SK-N-MC (cell line): ENCODE results near the gene NEDD8.
A peak's percentile ranks its signal among the peaks of the same experiment; 100 is the strongest.

Experiments used
- DNase-seq: peaks from one replicate; pipeline ENCODE4 v3.0.0-alpha.2; 2011; ENCODE audit warnings: low read depth, low spot score
- H3K27ac ChIP-seq: fragments of 200-600 bp; sonication (generic); 2 replicates; pipeline ENCODE4 v1.5.1; 2016; ENCODE audit warnings: mixed run types
- H3K36me3 ChIP-seq: fragments of 200-600 bp; sonication (generic); 2 replicates; pipeline ENCODE4 v1.6.1; 2017; ENCODE audit warnings: antibody characterized with exemption, low read length, mixed read lengths; ENCODE audit not compliant: insufficient read depth
- H3K4me3 ChIP-seq: fragments of 200-600 bp; sonication (generic); 2 replicates; pipeline ENCODE4 v1.5.1; 2016
- H3K9ac ChIP-seq: fragments of 200-600 bp; sonication (generic); 2 replicates; pipeline ENCODE4 v1.8.0; 2017; ENCODE audit warnings: mixed run types, mixed read lengths; ENCODE audit not compliant: insufficient read length
- H3K9me3 ChIP-seq: fragments of 200-600 bp; sonication (generic); 2 replicates; pipeline ENCODE4 v1.6.1; 2017; ENCODE audit warnings: low read depth, mild to moderate bottlenecking, antibody characterized with exemption, low read length, moderate library complexity, mixed read lengths
- EZH2 ChIP-seq: fragments of 200-600 bp; sonication (generic); IDR thresholded peaks from one replicate; pipeline ENCODE4 v1.6.1; 2017; ENCODE audit warnings: antibody characterized with exemption
- FOXP2 ChIP-seq: optimal IDR thresholded peaks from 2 replicates; pipeline ENCODE3; 2011; ENCODE audit warnings: mild to moderate bottlenecking, moderate library complexity; ENCODE audit not compliant: insufficient read depth; ENCODE audit errors: extremely low read length, control extremely low read depth
- POLR2AphosphoS5 ChIP-seq: IDR thresholded peaks from 2 replicates; pipeline ENCODE4 v1.6.1; 2012; ENCODE audit warnings: mild to moderate bottlenecking, low read depth, low read length, borderline replicate concordance

Gene NEDD8

DNA sequence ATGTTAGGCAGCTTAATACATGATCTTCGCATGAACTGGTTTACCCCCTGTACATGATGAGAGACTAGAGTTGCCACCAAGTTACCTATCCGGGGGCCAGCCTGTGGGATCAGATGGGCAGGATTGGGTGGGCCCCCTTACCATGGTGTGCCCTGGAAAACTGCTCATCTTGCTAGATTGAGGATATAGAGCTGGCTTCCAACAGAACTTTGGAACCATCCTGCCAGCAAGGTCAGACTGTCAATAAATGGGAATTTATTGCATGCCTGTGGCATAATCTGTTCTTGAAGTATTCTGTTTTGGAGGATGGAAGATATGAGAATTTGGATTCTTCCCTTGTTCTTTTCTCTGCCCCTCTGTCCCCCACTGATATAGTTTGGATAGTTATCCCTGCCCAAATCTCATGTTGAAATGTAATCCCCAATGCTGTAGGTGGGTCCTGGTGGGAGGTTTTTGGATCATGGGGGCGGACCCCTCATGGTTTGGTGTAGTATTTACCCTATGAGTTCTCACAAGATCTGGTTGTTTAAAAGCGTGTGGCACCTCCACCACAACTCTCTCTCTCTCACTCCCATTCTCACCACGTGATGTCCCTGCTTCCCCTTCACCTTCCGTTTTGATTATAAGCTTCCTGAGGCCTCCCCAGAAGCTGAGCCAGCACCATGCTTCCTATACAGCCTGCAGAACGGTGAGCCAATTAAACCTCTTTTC, 33.2 kb downstream of the NEDD8 start:
- no peak for TF ChIP-seq FOXP2
- TF ChIP-seq POLR2AphosphoS5 = no peak
- TF ChIP-seq EZH2 = no peak
- no peak overlapping the region for H3K9ac ChIP-seq
- H3K4me3 ChIP-seq = no peak overlapping the region
- H3K36me3 ChIP-seq = peaks cover 14% of the 10 kb centered on the region
- DNase-seq = no peak
- no peak overlapping the region for H3K27ac ChIP-seq
- H3K9me3 ChIP-seq = no peaks in the 10 kb centered on the region

DNA sequence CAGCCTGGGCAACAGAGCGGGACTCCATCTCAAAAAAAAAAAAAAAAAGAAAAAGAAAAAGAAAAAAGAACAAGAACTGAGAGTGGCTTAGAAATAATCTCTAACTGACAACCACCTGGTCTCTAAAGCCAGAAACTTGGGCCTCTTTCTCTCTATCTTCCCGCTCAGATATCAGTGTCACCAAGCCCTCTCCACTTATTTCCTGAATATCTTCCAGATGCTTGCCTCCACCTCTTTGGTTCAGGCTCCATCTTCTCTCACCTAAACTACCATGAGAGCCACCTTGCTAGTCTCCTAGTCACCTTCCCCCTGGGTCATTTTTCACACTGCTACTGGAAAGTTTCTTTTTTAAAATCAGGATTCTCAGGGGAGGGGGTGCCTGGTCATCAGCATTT, 35.1 kb downstream of the NEDD8 start:
- Histone ChIP-seq H3K9ac (no peak overlapping the region), H3K4me3 (no peak overlapping the region), H3K9me3 (no peaks in the 10 kb centered on the region), H3K36me3 (peaks cover 17% of the 10 kb centered on the region), H3K27ac (no peak overlapping the region)
- TF ChIP-seq EZH2 (no peak), FOXP2 (no peak), POLR2AphosphoS5 (no peak)
- DNase-seq = no peak

DNA sequence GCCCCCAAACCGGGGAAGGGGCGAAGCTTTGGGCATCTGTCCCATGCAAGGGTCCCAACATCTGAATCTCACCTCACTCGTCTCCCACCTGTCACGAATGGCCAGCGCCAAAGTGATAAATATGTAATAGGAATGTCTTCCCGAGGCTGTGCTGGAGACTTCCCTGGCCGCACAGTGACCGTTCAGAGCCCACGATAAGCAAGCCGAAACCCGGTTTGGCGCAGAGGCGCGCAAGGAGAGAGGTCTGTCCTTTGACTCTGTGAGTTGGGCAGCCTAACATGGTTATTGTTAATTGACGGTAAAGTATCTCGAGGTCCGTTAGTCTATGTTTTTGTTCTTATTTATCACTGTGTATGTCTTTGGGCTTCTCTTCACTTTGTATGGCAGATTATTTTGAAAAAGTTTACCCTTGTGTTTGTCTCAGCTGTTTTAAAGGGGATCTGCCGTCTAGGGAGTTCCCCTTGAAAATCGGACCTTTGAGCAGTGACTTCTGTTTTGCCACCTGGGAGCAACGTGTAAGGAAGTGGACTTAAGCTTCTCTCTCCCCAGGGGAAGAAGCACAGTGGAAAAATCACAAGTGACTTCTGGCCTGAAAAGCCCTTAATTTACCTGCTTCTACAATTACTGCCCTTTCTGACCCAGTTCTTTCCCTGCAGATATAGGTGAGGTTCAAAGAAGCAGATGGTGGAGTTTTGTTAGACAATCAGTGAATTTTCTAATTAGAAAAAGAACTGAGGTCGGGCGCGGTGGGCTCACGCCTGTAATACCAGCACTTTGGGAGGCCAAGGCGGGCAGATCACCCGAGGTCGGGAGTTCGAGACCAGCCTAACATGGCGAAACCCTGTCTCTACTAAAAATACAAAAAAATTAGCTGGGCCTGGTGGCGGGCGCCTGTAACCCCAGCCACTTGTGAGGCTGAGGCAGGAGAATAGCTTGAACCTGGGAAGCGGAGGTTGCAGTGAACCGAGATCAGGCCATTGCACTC, 35.8 kb downstream of the NEDD8 start:
- Histone ChIP-seq H3K36me3 (peaks cover 17% of the 10 kb centered on the region), H3K9ac (peak overlapping the region; percentile 93), H3K4me3 (peak overlapping the region; percentile 96), H3K27ac (peak overlapping the region; percentile 96), H3K9me3 (no peaks in the 10 kb centered on the region)
- DNase-seq = no peak
- TF ChIP-seq FOXP2 (no peak), EZH2 (no peak), POLR2AphosphoS5 (no peak)

DNA sequence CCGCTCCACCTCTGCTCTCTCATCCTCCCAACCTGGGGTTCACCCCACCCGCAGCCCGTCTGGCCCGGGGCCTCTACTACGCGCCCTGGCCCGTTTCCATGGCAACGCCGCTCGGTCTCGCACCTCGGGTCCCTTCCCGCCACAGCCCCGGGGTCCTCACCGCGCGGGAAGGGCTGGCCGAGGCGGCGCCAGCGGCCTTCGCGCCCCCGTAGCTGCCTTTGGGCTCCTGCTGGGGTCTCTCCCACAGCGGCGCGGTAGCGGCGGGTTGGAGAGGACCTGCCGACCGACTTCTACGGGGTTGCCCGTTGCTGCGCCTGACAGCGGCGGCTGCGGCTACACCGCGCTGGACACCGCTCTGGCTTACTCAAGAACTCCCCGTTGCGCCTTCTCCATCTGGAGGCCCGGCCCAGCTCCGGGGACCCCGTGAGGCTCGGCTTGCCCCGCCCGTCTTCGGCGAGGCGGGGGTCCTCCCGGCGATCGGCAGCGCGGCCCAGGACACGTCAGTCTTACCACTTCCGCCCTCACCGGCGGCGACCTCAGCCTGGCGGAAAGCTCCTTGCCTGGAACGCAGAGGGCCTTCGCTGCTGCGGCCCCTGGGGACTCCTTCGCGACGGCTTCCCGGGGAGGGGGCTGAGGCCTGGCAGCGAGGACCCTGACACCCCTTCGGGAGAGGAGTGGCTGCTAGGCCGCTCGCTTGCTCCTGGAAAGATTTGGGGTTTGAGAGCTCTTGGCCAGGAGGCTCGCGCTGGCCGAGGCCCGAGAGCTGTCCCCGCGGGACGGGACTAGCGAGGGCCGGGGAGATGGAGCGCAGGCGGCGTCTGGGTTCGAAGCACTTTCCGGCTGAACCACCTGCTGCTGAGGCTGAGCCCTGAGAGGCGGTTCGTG, 36.7 kb downstream of the NEDD8 start, which contains the start of gene TM9SF1:
Gene TM9SF1 (minus strand): TSS at position 256 of the 885 bp plus-strand sequence. CDS start 422 bp downstream, outside the sequence.
- TF ChIP-seq FOXP2 = no peak
- peak; percentile 78 for TF ChIP-seq POLR2AphosphoS5
- no peak for TF ChIP-seq EZH2
- Histone ChIP-seq H3K27ac (peak within 1 kb of the TSS; percentile 96), H3K9me3 (no peaks in the 10 kb centered on the region), H3K4me3 (peak within 1 kb of the TSS; percentile 96), H3K9ac (peak within 1 kb of the TSS; percentile 93), H3K36me3 (peaks cover 16% of the 10 kb centered on the region)
- no peak for DNase-seq

DNA sequence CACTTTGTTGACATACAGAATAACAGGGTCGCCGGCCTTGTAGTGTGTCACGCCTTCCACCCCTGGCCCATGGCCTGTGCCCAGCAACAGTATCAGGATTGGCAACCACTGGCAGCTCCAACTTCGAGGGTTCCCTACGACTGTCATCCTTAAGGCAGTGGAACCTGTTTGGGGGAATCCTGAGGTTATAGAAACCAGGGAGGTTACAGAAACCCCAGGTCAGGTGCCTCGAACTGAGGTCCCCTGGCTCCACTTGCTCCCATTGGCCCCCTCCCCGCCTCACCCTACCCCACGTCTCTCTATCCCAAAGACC, 37.3 kb downstream of the NEDD8 start:
- DNase-seq = no peak
- Histone ChIP-seq H3K9ac (peak overlapping the region; percentile 93), H3K4me3 (peak overlapping the region; percentile 96), H3K9me3 (no peaks in the 10 kb centered on the region), H3K36me3 (peaks cover 16% of the 10 kb centered on the region), H3K27ac (peak overlapping the region; percentile 96; the same call in 1 of the 2 replicates)
- no peak for TF ChIP-seq POLR2AphosphoS5
- no peak for TF ChIP-seq EZH2
- no peak for TF ChIP-seq FOXP2

DNA sequence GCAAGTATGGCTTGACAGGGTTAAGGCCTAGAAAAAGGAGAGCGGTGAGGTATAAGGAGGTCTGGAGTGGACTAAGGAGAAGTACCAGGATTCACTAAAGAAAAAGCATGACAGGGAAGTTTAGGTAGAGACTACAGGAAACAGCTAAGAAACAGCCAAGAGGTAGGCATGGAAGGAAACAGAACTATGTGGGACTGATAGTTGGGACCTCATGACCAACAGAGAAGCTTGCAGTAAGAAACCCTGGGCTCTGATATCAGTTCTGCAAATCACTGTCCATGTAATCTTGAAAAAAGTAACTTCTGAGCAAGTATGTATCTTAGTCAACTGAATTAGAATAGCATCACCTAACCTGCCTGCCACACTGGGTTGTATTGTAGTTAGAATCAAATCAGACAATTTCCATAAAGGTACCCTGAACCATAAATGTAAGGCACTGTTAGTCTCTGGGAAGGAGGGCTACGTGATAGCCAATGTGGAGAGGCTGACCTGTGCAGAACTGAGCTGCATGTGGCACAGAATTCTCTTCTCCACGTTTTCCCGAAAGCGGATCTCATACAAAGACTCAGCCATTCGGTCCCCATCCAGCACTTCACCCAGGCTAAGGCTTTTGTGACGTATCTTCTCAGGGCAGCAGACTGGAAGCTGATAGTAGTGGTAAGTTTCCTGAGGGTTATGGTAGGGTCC, 37.8 kb downstream of the NEDD8 start:
- peaks cover 16% of the 10 kb centered on the region for H3K36me3 ChIP-seq
- H3K9me3 ChIP-seq = no peaks in the 10 kb centered on the region
- no peak for TF ChIP-seq EZH2
- TF ChIP-seq FOXP2 = no peak
- no peak for TF ChIP-seq POLR2AphosphoS5
- DNase-seq = no peak
- H3K4me3 ChIP-seq = peak overlapping the region; percentile 96
- 0 out of 2 replicates have a peak overlapping the region, but pooled peaks have one; percentile 96 for H3K27ac ChIP-seq
- peak overlapping the region; percentile 93 for H3K9ac ChIP-seq

DNA sequence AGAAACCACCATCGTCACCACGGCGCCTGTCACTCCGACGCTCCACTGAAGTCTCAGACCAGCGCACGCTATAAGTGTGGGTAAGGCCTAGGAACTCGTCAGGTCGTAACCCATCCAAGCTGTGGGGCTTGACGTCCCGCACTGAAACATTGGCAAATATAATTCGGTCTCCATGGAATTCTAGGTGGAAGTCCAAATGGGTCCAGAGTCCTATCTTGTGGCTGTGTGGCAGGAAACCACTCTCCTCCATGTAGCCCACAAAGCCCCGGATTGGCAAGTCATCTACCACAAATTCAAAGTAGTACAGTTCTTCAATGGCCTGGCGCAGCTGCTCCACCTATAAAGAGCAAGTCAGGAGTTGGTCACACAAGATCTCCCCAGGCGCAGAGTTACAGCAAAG, 39.2 kb downstream of the NEDD8 start:
- no peak overlapping the region for H3K9ac ChIP-seq
- H3K4me3 ChIP-seq = no peak overlapping the region
- H3K9me3 ChIP-seq = no peaks in the 10 kb centered on the region
- DNase-seq = no peak
- peaks cover 16% of the 10 kb centered on the region for H3K36me3 ChIP-seq
- no peak for TF ChIP-seq POLR2AphosphoS5
- no peak for TF ChIP-seq EZH2
- TF ChIP-seq FOXP2 = no peak
- no peak overlapping the region for H3K27ac ChIP-seq

DNA sequence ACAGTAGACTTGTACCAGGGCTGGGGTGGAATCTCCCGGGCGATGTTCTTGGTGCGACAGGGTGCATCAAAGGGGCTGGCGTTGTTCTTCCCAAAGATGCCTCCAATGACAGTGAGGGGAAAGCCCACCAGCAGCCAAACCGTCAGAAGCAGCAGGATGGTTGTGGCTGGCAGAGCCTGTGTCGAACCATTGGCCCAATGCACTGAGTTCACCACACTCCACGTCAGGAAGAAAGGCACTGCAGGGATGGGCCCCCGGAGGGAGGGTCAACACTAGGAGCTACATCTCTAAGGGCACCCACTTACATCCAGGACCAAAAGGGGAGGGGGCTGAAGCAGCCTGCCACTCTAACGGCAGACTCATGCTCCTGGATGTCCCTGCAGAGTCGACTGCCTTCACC, 41.8 kb downstream of the NEDD8 start:
- H3K9ac ChIP-seq = no peak overlapping the region
- H3K27ac ChIP-seq = no peak overlapping the region
- H3K36me3 ChIP-seq = peaks cover 34% of the 10 kb centered on the region
- H3K4me3 ChIP-seq = no peak overlapping the region
- no peaks in the 10 kb centered on the region for H3K9me3 ChIP-seq
- DNase-seq = no peak
- no peak for TF ChIP-seq FOXP2
- no peak for TF ChIP-seq EZH2
- TF ChIP-seq POLR2AphosphoS5 = no peak
